Endothelial cell of umbilical vein (primary cell): ENCODE results near the gene IQSEC3. TPM values are rescaled to one million over a fixed set of nuclear protein-coding genes. Genes with fewer than 3 reads are reported as not detected.
"Not testable (repeated sequence)": the region's sequence is repeated elsewhere in the genome, so short reads cannot be mapped to it uniquely, and the experiment has no call there.

Experiments
- BruUV-seq: library from RNA; stranded (reverse); fragments of 400-500 nt; replicated peaks from 2 replicates; lab custom pipeline; 2021; lab: Mats Ljungman, UMichigan
- CTCF ChIA-PET: fragments of 300-600, 350-600 bp; sonication (Branson Sonifier 250); formaldehyde crosslinking; loops from one replicate; lab custom pipeline; 2021; ENCODE audit warnings: antibody characterized with exemption, inconsistent platforms; lab: Charles Lee
- POLR2A ChIA-PET: fragments of 300-600, 350-600 bp; sonication (Branson Sonifier 250); formaldehyde crosslinking; loops from one replicate; lab custom pipeline; 2021; ENCODE audit warnings: antibody characterized with exemption, inconsistent platforms; lab: Charles Lee
- DNase-seq: peaks from one replicate; pipeline ENCODE4 v3.0.0-alpha.2; 2011; ENCODE audit warnings: low read depth, low spot score
- FAIRE-seq: peaks from 2 replicates; lab custom pipeline; 2011; peaks lifted over from hg19 to GRCh38; lab: Jason Lieb, UNC
- H2AFZ ChIP-seq: 2 replicates; pipeline ENCODE4 v1.6.0; 2012; ENCODE audit warnings: low read depth, low read length, control low read depth, inconsistent platforms
- H3K27ac ChIP-seq: 2 replicates; pipeline ENCODE4 v1.5.1; 2011; ENCODE audit warnings: low read depth, mild to moderate bottlenecking, control low read depth, low read length, moderate library complexity; ENCODE audit not compliant: insufficient read depth
- H3K27me3 ChIP-seq, 2 experiments: 2 replicates each; pipeline versions ENCODE4 v1.6.0 to v1.6.1; 2011; ENCODE audit warnings: low read length in 2 of 2, mixed read lengths in 1 of 2; ENCODE audit not compliant: control insufficient read depth in 2 of 2, insufficient read depth in 2 of 2
- H3K36me3 ChIP-seq, 2 experiments: 2 replicates in 1 of 2; 3 replicates in 1 of 2; pipeline ENCODE4 v1.5.1; 2011; ENCODE audit warnings: low read length in 2 of 2, mild to moderate bottlenecking in 1 of 2, moderate library complexity in 1 of 2; ENCODE audit not compliant: control insufficient read depth in 2 of 2, insufficient read depth in 2 of 2; ENCODE audit errors: extremely low read depth in 1 of 2
- H3K4me1 ChIP-seq: 3 replicates; pipeline ENCODE4 v1.5.1; 2011; ENCODE audit warnings: mild to moderate bottlenecking, low read length; ENCODE audit not compliant: control insufficient read depth, insufficient read depth; ENCODE audit errors: extremely low read depth
- H3K4me2 ChIP-seq: 2 replicates; pipeline ENCODE4 v1.6.1; 2011; ENCODE audit warnings: low read length, control low read depth, mixed read lengths; ENCODE audit not compliant: insufficient read depth
- H3K4me3 ChIP-seq, 3 experiments: fragments of 200-600 bp in 1 of 3; sonication (generic), shearing (Covaris generic) in 1 of 3; replicated peaks in 1 of 3; 2 replicates each; pipeline ENCODE4 v1.5.1; 2011 to 2016; ENCODE audit warnings: control low read depth in 3 of 3, low read length in 3 of 3, mild to moderate bottlenecking in 2 of 3, inconsistent platforms in 1 of 3, low read depth in 1 of 3, moderate library complexity in 1 of 3; ENCODE audit not compliant: insufficient read depth in 1 of 3
- H3K79me2 ChIP-seq: 2 replicates; pipeline ENCODE4 v1.6.0; 2012; ENCODE audit warnings: low read length, inconsistent platforms; ENCODE audit not compliant: control insufficient read depth, insufficient read depth
- H3K9ac ChIP-seq: replicated peaks from 2 replicates; pipeline ENCODE3; 2011; ENCODE audit warnings: low read length, control low read depth; ENCODE audit not compliant: insufficient read depth; ENCODE audit errors: extremely low read depth
- H3K9me1 ChIP-seq: replicated peaks from 3 replicates; pipeline ENCODE4 v1.6.0; 2011; ENCODE audit warnings: mild to moderate bottlenecking, low read length; ENCODE audit not compliant: control insufficient read depth, insufficient read depth; ENCODE audit errors: extremely low read depth
- H3K9me3 ChIP-seq: replicated peaks from 2 replicates; pipeline ENCODE4 v1.5.1; 2012; ENCODE audit warnings: low read length, inconsistent platforms; ENCODE audit not compliant: control insufficient read depth, insufficient read depth
- H4K20me1 ChIP-seq: replicated peaks from 2 replicates; pipeline ENCODE3; 2011; ENCODE audit warnings: mild to moderate bottlenecking, low read length; ENCODE audit not compliant: control insufficient read depth, insufficient read depth; ENCODE audit errors: extremely low read depth
- CTCF ChIP-seq, 2 donors: IDR thresholded peaks; 1 replicate in 1 of 2; 2 replicates in 1 of 2; pipeline ENCODE4 v1.5.1; 2011; ENCODE audit warnings: low read length in 2 of 2, mild to moderate bottlenecking in 2 of 2, moderate library complexity in 2 of 2, control low read depth in 1 of 2, inconsistent platforms in 1 of 2, low read depth in 1 of 2; ENCODE audit not compliant: insufficient read depth in 1 of 2; ENCODE audit errors: extremely low read depth in 1 of 2
- FOS ChIP-seq: IDR thresholded peaks from 2 replicates; pipeline ENCODE4 v1.6.1; 2011; ENCODE audit warnings: mild to moderate bottlenecking, low read length, moderate library complexity, borderline replicate concordance; ENCODE audit not compliant: insufficient read depth
- MAX ChIP-seq: IDR thresholded peaks from 2 replicates; pipeline ENCODE4 v1.6.1; 2011; ENCODE audit not compliant: insufficient read depth, insufficient read length
- POLR2A ChIP-seq: IDR thresholded peaks from 2 replicates; pipeline ENCODE4 v1.6.1; 2012; ENCODE audit warnings: low read depth, mild to moderate bottlenecking, control low read depth, low read length
- dilution Hi-C: fragments of 300-500 bp; cut with MboI; formaldehyde crosslinking; loops from one replicate; pipeline ENCODE4 v1.15.0; 2019; ENCODE audit warnings: low sequenced_read_pairs; ENCODE audit not compliant: extremely low pct_ligation_motif_present
- intact Hi-C: fragments of 100-400 bp; cut with micrococcal nuclease; formaldehyde crosslinking; loops from one replicate; pipeline ENCODE4 v1.10.0; 2022
- polyA plus RNA-seq, 4 experiments: library from polyadenylated mRNA; depleted of rRNA in 3 of 4; stranded (reverse) in 3 of 4; unstranded in 1 of 4; fragments of >200 nt; gene quantifications; 2 replicates each; pipeline versions ENCODE4 v1.2.1 to v1.2.3, GENCODE V29; 2011 to 2012; ENCODE audit warnings: missing spikeins in 1 of 4
- total RNA-seq: library from RNA; stranded (reverse); gene quantifications from 2 replicates; pipeline ENCODE4 v1.2.3, GENCODE V29; 2021

IQSEC3 gene
- total and polyA plus RNA-seq, 2 donors (not counting 3 experiments of a cell fraction or from before 2014, with no cell fraction given), result not detected

- ChIA-PET CTCF (no interaction called here), POLR2A (no interaction called here)
- H3K9me3 ChIP-seq, result no peaks in the 10 kb centered on the region
- H3K4me3 ChIP-seq, result no peak within 1 kb of the TSS
- BruUV-seq, result no TSS peak
- intact Hi-C loops (no loop called here), dilution Hi-C loops (no loop called here)
- no peaks in the 10 kb centered on the region for H3K9me1 ChIP-seq
- H3K9ac ChIP-seq, result no peak within 1 kb of the TSS
- no peaks in the 10 kb centered on the region for H3K27me3 ChIP-seq
- no peaks in the 10 kb centered on the region for H4K20me1 ChIP-seq
- H3K4me1 ChIP-seq, result no peaks in the 10 kb centered on the region
- TF ChIP-seq FOS, result no peak
- TF ChIP-seq MAX, result no peak
- no peak for TF ChIP-seq CTCF (IDR thresholded peaks at IDR 0.05; ENCODE audit: extremely low read depth in 1 of 2, insufficient read depth in 1 of 2, low read depth in 1 of 2, low read length in 2 of 2)
- H3K79me2 ChIP-seq, result no peaks in the 10 kb centered on the region
- FAIRE-seq (no peak), DNase-seq (no peak)
- H3K4me2 ChIP-seq, result no peak within 1 kb of the TSS
- H3K36me3 ChIP-seq, result no peaks in the 10 kb centered on the region
- no peak within 1 kb of the TSS for H2AFZ ChIP-seq
- H3K27ac ChIP-seq, result no peak within 1 kb of the TSS
Measured at GRCh38 chr12:214003-214741, 147.6 kb downstream of the IQSEC3 start, which contains the start of gene SLC6A12. Gene SLC6A12, minus strand, starts transcription at chr12:214157. Its CDS starts 4,171 bp downstream, at chr12:209986.

GRCh38 chr12:215116-215515, 148.5 kb downstream of the IQSEC3 start:
- Histone ChIP-seq H3K27me3 (no peaks in the 10 kb centered on the region), H3K9me3 (no peaks in the 10 kb centered on the region), H4K20me1 (no peaks in the 10 kb centered on the region), H3K27ac (no peak overlapping the region), H3K4me3 (no peak overlapping the region), H3K36me3 (no peaks in the 10 kb centered on the region), H3K4me2 (no peak overlapping the region), H2AFZ (no peak overlapping the region), H3K9ac (no peak overlapping the region), H3K79me2 (no peaks in the 10 kb centered on the region), H3K4me1 (no peaks in the 10 kb centered on the region), H3K9me1 (no peaks in the 10 kb centered on the region)
- DNase-seq, result no peak
- intact Hi-C loops, result no loop called here
- BruUV-seq, result no TSS peak
- CTCF ChIA-PET, result no interaction called here
- TF ChIP-seq POLR2A (no peak), MAX (no peak)
- dilution Hi-C loops, result no loop called here
- FAIRE-seq, result no peak
- POLR2A ChIA-PET, result no interaction called here

- H3K9me1 ChIP-seq, POLR2A ChIA-PET, H3K36me3 ChIP-seq, H3K4me3 ChIP-seq, H3K79me2 ChIP-seq, dilution Hi-C loops, DNase-seq, H3K27ac ChIP-seq, BruUV-seq, H2AFZ ChIP-seq, H3K4me1 ChIP-seq, H3K4me2 ChIP-seq, H4K20me1 ChIP-seq, H3K9me3 ChIP-seq, H3K9ac ChIP-seq, intact Hi-C loops, FAIRE-seq, H3K27me3 ChIP-seq, CTCF ChIA-PET: not testable (repeated sequence)
Measured at GRCh38 chr12:217029-217428, 150.5 kb downstream of the IQSEC3 start.
